ENCODE data around the gene USH2A.

The USH2A gene

GRCh38 chr1:216290074-216290473, 133.2 kb downstream of the USH2A start:
- Histone ChIP-seq H3K36me3 (ENCODE audit: control insufficient read depth, insufficient read depth, low read length) (no peaks in the 10 kb centered on the region), H3K4me1 (ENCODE audit: control insufficient read depth, insufficient read depth, low read length, poor library complexity, severe bottlenecking) (no peaks in the 10 kb centered on the region), H3K4me3 (ENCODE audit: extremely low read depth, insufficient read depth, low read length, poor library complexity, severe bottlenecking) (no peak overlapping the region), H3K9me3 (ENCODE audit: control insufficient read depth, low read length) (peaks cover 7% of the 10 kb centered on the region), H3K27ac (ENCODE audit: low read depth, low read length, severe bottlenecking) (no peak overlapping the region)
- WGBS, 2 experiments (ENCODE audit: insufficient coverage in 2 of 2): no CpG with 5 or more reads among the region's 3 CpGs

GRCh38 chr1:216285052-216285451, 138.2 kb downstream of the USH2A start:
- Histone ChIP-seq H3K36me3 (ENCODE audit: control insufficient read depth, insufficient read depth, low read length) (no peaks in the 10 kb centered on the region), H3K9me3 (ENCODE audit: control insufficient read depth, low read length) (peaks cover 10% of the 10 kb centered on the region), H3K4me3 (ENCODE audit: extremely low read depth, insufficient read depth, low read length, poor library complexity, severe bottlenecking) (no peak overlapping the region), H3K4me1 (ENCODE audit: control insufficient read depth, insufficient read depth, low read length, poor library complexity, severe bottlenecking) (no peaks in the 10 kb centered on the region), H3K27ac (ENCODE audit: low read depth, low read length, severe bottlenecking) (no peak overlapping the region)
- WGBS, 2 experiments (ENCODE audit: insufficient coverage in 2 of 2): 50 to 88% methylated on average over 1 to 2 of the region's 3 CpGs

- Histone ChIP-seq H3K4me1 (ENCODE audit: control insufficient read depth, insufficient read depth, low read length, poor library complexity, severe bottlenecking) (no peaks in the 10 kb centered on the region), H3K9me3 (ENCODE audit: control insufficient read depth, low read length) (peaks cover 10% of the 10 kb centered on the region), H3K36me3 (ENCODE audit: control insufficient read depth, insufficient read depth, low read length) (no peaks in the 10 kb centered on the region), H3K4me3 (ENCODE audit: extremely low read depth, insufficient read depth, low read length, poor library complexity, severe bottlenecking) (no peak overlapping the region), H3K27ac (ENCODE audit: low read depth, low read length, severe bottlenecking) (no peak overlapping the region)
- WGBS, 2 experiments (ENCODE audit: insufficient coverage in 2 of 2): no CpG with 5 or more reads among the region's 2 CpGs
Observed at GRCh38 chr1:216281757-216282156, 141.5 kb downstream of the USH2A start.

GRCh38 chr1:216270086-216270773, 153.0 kb downstream of the USH2A start:
- 88 to 100% methylated on average over 1 of the region's 2 CpGs for WGBS, 2 experiments (ENCODE audit: insufficient coverage in 2 of 2)

GRCh38 chr1:216261631-216262030, 161.6 kb downstream of the USH2A start:
- no peaks in the 10 kb centered on the region for H3K4me1 ChIP-seq (ENCODE audit: control insufficient read depth, insufficient read depth, low read length, poor library complexity, severe bottlenecking)
- 86% methylated on average over 3 of the region's 3 CpGs; no CpG with 5 or more reads in 1 of the 2 experiments for WGBS, 2 experiments (ENCODE audit: insufficient coverage in 2 of 2)
- no peaks in the 10 kb centered on the region for H3K9me3 ChIP-seq (ENCODE audit: control insufficient read depth, low read length)
- no peak overlapping the region for H3K27ac ChIP-seq (ENCODE audit: low read depth, low read length, severe bottlenecking)
- H3K36me3 ChIP-seq (ENCODE audit: control insufficient read depth, insufficient read depth, low read length): no peaks in the 10 kb centered on the region
- H3K4me3 ChIP-seq (ENCODE audit: extremely low read depth, insufficient read depth, low read length, poor library complexity, severe bottlenecking): no peak overlapping the region

More at GRCh38 chr1:216270086-216270773, 153.0 kb downstream of the USH2A start:
- H3K27ac ChIP-seq (ENCODE audit: low read depth, low read length, severe bottlenecking): no peak overlapping the region
- H3K9me3 ChIP-seq (ENCODE audit: control insufficient read depth, low read length): no peaks in the 10 kb centered on the region
- no peaks in the 10 kb centered on the region for H3K4me1 ChIP-seq (ENCODE audit: control insufficient read depth, insufficient read depth, low read length, poor library complexity, severe bottlenecking)
- no peaks in the 10 kb centered on the region for H3K36me3 ChIP-seq (ENCODE audit: control insufficient read depth, insufficient read depth, low read length)
- H3K4me3 ChIP-seq (ENCODE audit: extremely low read depth, insufficient read depth, low read length, poor library complexity, severe bottlenecking): no peak overlapping the region

GRCh38 chr1:216258856-216259255, 164.4 kb downstream of the USH2A start:
- Histone ChIP-seq H3K36me3 (ENCODE audit: control insufficient read depth, insufficient read depth, low read length) (no peaks in the 10 kb centered on the region), H3K9me3 (ENCODE audit: control insufficient read depth, low read length) (no peaks in the 10 kb centered on the region), H3K27ac (ENCODE audit: low read depth, low read length, severe bottlenecking) (no peak overlapping the region), H3K4me3 (ENCODE audit: extremely low read depth, insufficient read depth, low read length, poor library complexity, severe bottlenecking) (no peak overlapping the region), H3K4me1 (ENCODE audit: control insufficient read depth, insufficient read depth, low read length, poor library complexity, severe bottlenecking) (no peaks in the 10 kb centered on the region)
- 100% methylated on average over 1 of the region's 1 CpG; no CpG with 5 or more reads in 1 of the 2 experiments for WGBS, 2 experiments (ENCODE audit: insufficient coverage in 2 of 2)

GRCh38 chr1:216258386-216258785, 164.9 kb downstream of the USH2A start:
- Histone ChIP-seq H3K4me3 (ENCODE audit: extremely low read depth, insufficient read depth, low read length, poor library complexity, severe bottlenecking) (no peak overlapping the region), H3K4me1 (ENCODE audit: control insufficient read depth, insufficient read depth, low read length, poor library complexity, severe bottlenecking) (no peaks in the 10 kb centered on the region), H3K36me3 (ENCODE audit: control insufficient read depth, insufficient read depth, low read length) (no peaks in the 10 kb centered on the region), H3K27ac (ENCODE audit: low read depth, low read length, severe bottlenecking) (no peak overlapping the region), H3K9me3 (ENCODE audit: control insufficient read depth, low read length) (no peaks in the 10 kb centered on the region)
- WGBS, 2 experiments (ENCODE audit: insufficient coverage in 2 of 2): 100% methylated on average over 1 to 2 of the region's 3 CpGs

- Histone ChIP-seq H3K27ac (ENCODE audit: low read depth, low read length, severe bottlenecking) (no peak overlapping the region), H3K9me3 (ENCODE audit: control insufficient read depth, low read length) (no peaks in the 10 kb centered on the region), H3K36me3 (ENCODE audit: control insufficient read depth, insufficient read depth, low read length) (no peaks in the 10 kb centered on the region), H3K4me1 (ENCODE audit: control insufficient read depth, insufficient read depth, low read length, poor library complexity, severe bottlenecking) (no peaks in the 10 kb centered on the region), H3K4me3 (ENCODE audit: extremely low read depth, insufficient read depth, low read length, poor library complexity, severe bottlenecking) (no peak overlapping the region)
- WGBS, 2 experiments (ENCODE audit: insufficient coverage in 2 of 2): 100% methylated on average over 1 of the region's 5 CpGs; no CpG with 5 or more reads in 1 of the 2 experiments
Observed at GRCh38 chr1:216250861-216251260, 172.4 kb downstream of the USH2A start.

- H3K36me3 ChIP-seq (ENCODE audit: control insufficient read depth, insufficient read depth, low read length): no peaks in the 10 kb centered on the region
- no peak overlapping the region for H3K27ac ChIP-seq (ENCODE audit: low read depth, low read length, severe bottlenecking)
- WGBS, 2 experiments (ENCODE audit: insufficient coverage in 2 of 2): no CpG with 5 or more reads among the region's 3 CpGs
- no peaks in the 10 kb centered on the region for H3K4me1 ChIP-seq (ENCODE audit: control insufficient read depth, insufficient read depth, low read length, poor library complexity, severe bottlenecking)
- H3K9me3 ChIP-seq (ENCODE audit: control insufficient read depth, low read length): no peaks in the 10 kb centered on the region
- H3K4me3 ChIP-seq (ENCODE audit: extremely low read depth, insufficient read depth, low read length, poor library complexity, severe bottlenecking): no peak overlapping the region
Observed at GRCh38 chr1:216248628-216249027, 174.6 kb downstream of the USH2A start.

- H3K9me3 ChIP-seq (ENCODE audit: control insufficient read depth, low read length): no peaks in the 10 kb centered on the region
- no peaks in the 10 kb centered on the region for H3K4me1 ChIP-seq (ENCODE audit: control insufficient read depth, insufficient read depth, low read length, poor library complexity, severe bottlenecking)
- no CpG with 5 or more reads among the region's 1 CpG for WGBS, 2 experiments (ENCODE audit: insufficient coverage in 2 of 2)
- no peak overlapping the region for H3K4me3 ChIP-seq (ENCODE audit: extremely low read depth, insufficient read depth, low read length, poor library complexity, severe bottlenecking)
- H3K27ac ChIP-seq (ENCODE audit: low read depth, low read length, severe bottlenecking): no peak overlapping the region
- H3K36me3 ChIP-seq (ENCODE audit: control insufficient read depth, insufficient read depth, low read length): no peaks in the 10 kb centered on the region
Observed at GRCh38 chr1:216247937-216248336, 175.3 kb downstream of the USH2A start.

- Histone ChIP-seq H3K36me3 (ENCODE audit: control insufficient read depth, insufficient read depth, low read length) (no peaks in the 10 kb centered on the region), H3K9me3 (ENCODE audit: control insufficient read depth, low read length) (no peaks in the 10 kb centered on the region), H3K4me1 (ENCODE audit: control insufficient read depth, insufficient read depth, low read length, poor library complexity, severe bottlenecking) (no peaks in the 10 kb centered on the region), H3K27ac (ENCODE audit: low read depth, low read length, severe bottlenecking) (no peak overlapping the region), H3K4me3 (ENCODE audit: extremely low read depth, insufficient read depth, low read length, poor library complexity, severe bottlenecking) (no peak overlapping the region)
- WGBS, 2 experiments (ENCODE audit: insufficient coverage in 2 of 2): 40 to 66% methylated on average over 1 to 3 of the region's 4 CpGs
Observed at GRCh38 chr1:216246577-216247203, 176.6 kb downstream of the USH2A start.
